ENCODE data around the gene OBSL1.

OBSL1 gene

GRCh38 chr2:219608399-219608964 is 37.1 kb upstream of the OBSL1 start:
- Histone ChIP-seq H3K27me3 (ENCODE audit: insufficient read depth, insufficient read length) (no peaks in the 10 kb centered on the region), H3K36me3 (ENCODE audit: insufficient read depth, insufficient read length, low read length) (peaks cover 76% of the 10 kb centered on the region), H3K9me3 (ENCODE audit: insufficient read depth, low read length) (no peaks in the 10 kb centered on the region), H3K4me3 (ENCODE audit: insufficient read length, low read depth) (no peak overlapping the region), H3K4me1 (ENCODE audit: insufficient read depth, insufficient read length) (peaks cover 9% of the 10 kb centered on the region), H3K9ac (ENCODE audit: insufficient read length, low read depth) (no peak overlapping the region)
- DNase-seq (ENCODE audit: low read depth, low spot score), result no peak
- TF ChIP-seq SUZ12 (IDR thresholded peaks at IDR 0.05; ENCODE audit: extremely low read depth, insufficient read depth, insufficient read length) (no peak), YY1 (IDR thresholded peaks at IDR 0.05; ENCODE audit: insufficient read depth, insufficient read length) (no peak)

- H3K27me3 ChIP-seq (ENCODE audit: insufficient read depth, insufficient read length), result no peaks in the 10 kb centered on the region
- no peak for DNase-seq (ENCODE audit: low read depth, low spot score)
- peaks cover 8% of the 10 kb centered on the region for H3K4me1 ChIP-seq (ENCODE audit: insufficient read depth, insufficient read length)
- no peak overlapping the region for H3K9ac ChIP-seq (ENCODE audit: insufficient read length, low read depth)
- H3K9me3 ChIP-seq (ENCODE audit: insufficient read depth, low read length), result no peaks in the 10 kb centered on the region
- TF ChIP-seq ZNF274 (IDR thresholded peaks at IDR 0.05; ENCODE audit: low read depth, low read length) (no peak), YY1 (IDR thresholded peaks at IDR 0.05; ENCODE audit: insufficient read depth, insufficient read length) (no peak), SUZ12 (IDR thresholded peaks at IDR 0.05; ENCODE audit: extremely low read depth, insufficient read depth, insufficient read length) (no peak)
- H3K4me3 ChIP-seq (ENCODE audit: insufficient read length, low read depth), result no peak overlapping the region
- H3K36me3 ChIP-seq (ENCODE audit: insufficient read depth, insufficient read length, low read length), result peaks cover 75% of the 10 kb centered on the region
These were observed 36.6 kb upstream of the OBSL1 start for GRCh38 chr2:219607931-219608330.

- Histone ChIP-seq H3K9ac (ENCODE audit: insufficient read length, low read depth) (no peak overlapping the region), H3K4me1 (ENCODE audit: insufficient read depth, insufficient read length) (peaks cover 6% of the 10 kb centered on the region), H3K9me3 (ENCODE audit: insufficient read depth, low read length) (no peaks in the 10 kb centered on the region), H3K36me3 (ENCODE audit: insufficient read depth, insufficient read length, low read length) (peaks cover 71% of the 10 kb centered on the region), H3K27me3 (ENCODE audit: insufficient read depth, insufficient read length) (no peaks in the 10 kb centered on the region), H3K4me3 (ENCODE audit: insufficient read length, low read depth) (no peak overlapping the region)
- no peak for DNase-seq (ENCODE audit: low read depth, low spot score)
- TF ChIP-seq ZNF274 (IDR thresholded peaks at IDR 0.05; ENCODE audit: low read depth, low read length) (no peak), SUZ12 (IDR thresholded peaks at IDR 0.05; ENCODE audit: extremely low read depth, insufficient read depth, insufficient read length) (no peak), YY1 (IDR thresholded peaks at IDR 0.05; ENCODE audit: insufficient read depth, insufficient read length) (no peak)
These were observed 34.2 kb upstream of the OBSL1 start for GRCh38 chr2:219605607-219605954.

DNA sequence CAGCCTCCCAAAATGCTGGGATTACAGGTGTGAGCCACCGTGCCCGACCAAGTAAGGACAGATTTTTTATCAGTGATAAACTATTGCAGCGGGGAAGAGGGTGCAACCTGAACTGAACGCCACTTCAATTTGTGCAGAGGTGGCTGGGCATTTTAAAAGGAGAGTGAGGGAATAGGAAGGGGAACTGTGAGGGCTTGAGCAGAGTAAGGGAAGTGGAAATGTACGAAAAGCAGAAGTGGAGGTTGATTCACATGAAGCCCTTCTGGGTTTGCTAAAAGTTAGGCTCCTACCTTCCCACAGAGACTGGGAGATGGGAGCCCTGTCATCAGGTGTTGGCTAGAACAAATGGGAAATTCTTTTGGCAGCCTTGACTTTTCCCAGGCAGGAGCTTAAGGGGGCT is 32.4 kb upstream of the OBSL1 start:
- H3K4me3 ChIP-seq (ENCODE audit: insufficient read length, low read depth), result no peak overlapping the region
- H3K27me3 ChIP-seq (ENCODE audit: insufficient read depth, insufficient read length), result no peaks in the 10 kb centered on the region
- H3K36me3 ChIP-seq (ENCODE audit: insufficient read depth, insufficient read length, low read length), result peaks cover 60% of the 10 kb centered on the region
- H3K4me1 ChIP-seq (ENCODE audit: insufficient read depth, insufficient read length), result peaks cover 3% of the 10 kb centered on the region
- TF ChIP-seq YY1 (IDR thresholded peaks at IDR 0.05; ENCODE audit: insufficient read depth, insufficient read length), result no peak
- no peak for TF ChIP-seq SUZ12 (IDR thresholded peaks at IDR 0.05; ENCODE audit: extremely low read depth, insufficient read depth, insufficient read length)
- no peak for TF ChIP-seq ZNF274 (IDR thresholded peaks at IDR 0.05; ENCODE audit: low read depth, low read length)
- no peak for DNase-seq (ENCODE audit: low read depth, low spot score)
- no peak overlapping the region for H3K9ac ChIP-seq (ENCODE audit: insufficient read length, low read depth)
- H3K9me3 ChIP-seq (ENCODE audit: insufficient read depth, low read length), result no peaks in the 10 kb centered on the region

- Histone ChIP-seq H3K9me3 (ENCODE audit: insufficient read depth, low read length) (no peaks in the 10 kb centered on the region), H3K9ac (ENCODE audit: insufficient read length, low read depth) (peak overlapping the region; percentile 89), H3K27me3 (ENCODE audit: insufficient read depth, insufficient read length) (no peaks in the 10 kb centered on the region), H3K36me3 (ENCODE audit: insufficient read depth, insufficient read length, low read length) (peaks cover 20% of the 10 kb centered on the region), H3K4me1 (ENCODE audit: insufficient read depth, insufficient read length) (peaks cover 6% of the 10 kb centered on the region), H3K4me3 (ENCODE audit: insufficient read length, low read depth) (peak overlapping the region; percentile 63)
- no peak for TF ChIP-seq ZNF274 (IDR thresholded peaks at IDR 0.05; ENCODE audit: low read depth, low read length)
- TF ChIP-seq SUZ12 (IDR thresholded peaks at IDR 0.05; ENCODE audit: extremely low read depth, insufficient read depth, insufficient read length), result no peak
- TF ChIP-seq YY1 (IDR thresholded peaks at IDR 0.05; ENCODE audit: insufficient read depth, insufficient read length), result no peak
- DNase-seq (ENCODE audit: low read depth, low spot score), result no peak
These were observed 27.2 kb upstream of the OBSL1 start for GRCh38 chr2:219598308-219599078.

DNA sequence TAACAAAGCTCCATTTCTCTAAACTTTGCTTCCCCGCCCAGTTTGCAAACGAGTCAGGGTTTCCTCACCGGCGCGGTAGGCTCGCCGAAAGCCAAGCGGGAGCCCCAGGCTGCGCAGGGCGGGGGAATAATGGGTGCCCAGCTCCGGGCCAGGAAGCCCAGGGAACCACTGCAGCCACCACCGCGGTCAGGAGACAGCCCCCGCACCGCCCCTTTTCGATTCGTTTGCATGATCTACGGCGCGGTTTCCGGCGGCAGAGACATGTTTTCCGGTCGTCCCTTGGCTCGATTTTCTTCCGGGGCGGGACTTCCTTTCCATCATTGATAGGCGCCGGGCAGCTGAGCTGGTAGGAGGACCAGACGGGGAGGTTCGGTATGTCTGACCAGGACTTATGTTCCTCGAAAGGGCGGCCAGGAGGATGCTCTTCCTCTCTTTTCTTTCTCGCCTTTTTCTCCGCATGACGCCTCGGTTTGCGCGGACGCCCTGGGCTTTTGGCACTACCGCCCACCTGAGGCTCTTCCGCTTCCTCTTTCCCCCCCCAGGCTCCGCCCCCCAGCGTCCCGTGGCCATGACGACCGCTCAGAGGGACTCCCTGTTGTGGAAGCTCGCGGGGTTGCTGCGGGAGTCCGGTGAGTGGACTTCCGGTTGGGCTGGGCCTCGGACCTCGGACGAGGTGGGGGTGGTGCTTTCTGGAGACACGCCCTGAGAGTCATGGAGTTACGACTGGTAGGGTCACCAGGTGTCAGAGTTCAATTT is 26.4 kb upstream of the OBSL1 start, which contains the start of gene STK11IP:
TSS of gene STK11IP (plus strand) at position 306 of the 756 bp plus-strand sequence. CDS start at position 569, 263 bp downstream.
- no peak for TF ChIP-seq ZNF274 (IDR thresholded peaks at IDR 0.05; ENCODE audit: low read depth, low read length)
- TF ChIP-seq YY1 (IDR thresholded peaks at IDR 0.05; ENCODE audit: insufficient read depth, insufficient read length), result no peak
- TF ChIP-seq SUZ12 (IDR thresholded peaks at IDR 0.05; ENCODE audit: extremely low read depth, insufficient read depth, insufficient read length), result no peak
- Histone ChIP-seq H3K27me3 (ENCODE audit: insufficient read depth, insufficient read length) (no peaks in the 10 kb centered on the region), H3K36me3 (ENCODE audit: insufficient read depth, insufficient read length, low read length) (peaks cover 19% of the 10 kb centered on the region), H3K4me3 (ENCODE audit: insufficient read length, low read depth) (peak within 1 kb of the TSS; percentile 63), H3K4me1 (ENCODE audit: insufficient read depth, insufficient read length) (peaks cover 6% of the 10 kb centered on the region), H3K9ac (ENCODE audit: insufficient read length, low read depth) (peak within 1 kb of the TSS; percentile 89), H3K9me3 (ENCODE audit: insufficient read depth, low read length) (no peaks in the 10 kb centered on the region)
- DNase-seq (ENCODE audit: low read depth, low spot score), result peak; percentile 94
